ENCODE measurements around the gene ANKRD12.

Gene ANKRD12

DNA sequence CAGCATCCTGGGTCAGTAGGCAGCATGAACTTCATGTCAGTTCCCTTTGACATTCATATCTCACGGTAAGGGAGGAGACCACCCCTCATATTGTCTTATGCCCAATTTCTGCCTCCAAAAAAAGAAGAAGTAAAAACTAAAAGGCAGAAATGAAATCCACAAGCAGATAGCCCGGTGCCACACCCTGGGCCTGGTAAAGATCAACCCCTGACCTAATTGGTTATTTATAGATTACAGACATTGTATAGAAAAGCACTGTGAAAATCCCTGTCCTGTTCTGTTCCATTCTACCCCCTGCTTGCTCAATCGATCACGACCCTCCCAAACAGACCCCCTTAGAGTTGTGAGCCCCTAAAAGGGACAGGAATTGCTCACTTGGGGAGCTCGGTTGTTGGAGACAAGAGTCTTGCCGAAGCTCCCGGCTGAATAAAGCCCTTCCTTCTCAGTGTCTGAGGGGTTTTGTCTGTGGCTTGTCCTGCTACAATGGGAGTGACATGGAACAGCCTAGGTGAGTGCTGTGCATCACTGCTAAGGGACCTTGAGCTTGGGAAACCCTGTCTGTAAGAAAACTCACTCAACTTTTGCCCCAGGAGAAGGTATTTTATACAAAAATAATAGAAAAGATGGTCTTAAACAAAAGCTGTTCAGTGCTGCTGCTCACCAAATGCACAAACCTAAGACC is 23.0 kb upstream of the ANKRD12 start:
- TF ChIP-seq, protein P1, sequence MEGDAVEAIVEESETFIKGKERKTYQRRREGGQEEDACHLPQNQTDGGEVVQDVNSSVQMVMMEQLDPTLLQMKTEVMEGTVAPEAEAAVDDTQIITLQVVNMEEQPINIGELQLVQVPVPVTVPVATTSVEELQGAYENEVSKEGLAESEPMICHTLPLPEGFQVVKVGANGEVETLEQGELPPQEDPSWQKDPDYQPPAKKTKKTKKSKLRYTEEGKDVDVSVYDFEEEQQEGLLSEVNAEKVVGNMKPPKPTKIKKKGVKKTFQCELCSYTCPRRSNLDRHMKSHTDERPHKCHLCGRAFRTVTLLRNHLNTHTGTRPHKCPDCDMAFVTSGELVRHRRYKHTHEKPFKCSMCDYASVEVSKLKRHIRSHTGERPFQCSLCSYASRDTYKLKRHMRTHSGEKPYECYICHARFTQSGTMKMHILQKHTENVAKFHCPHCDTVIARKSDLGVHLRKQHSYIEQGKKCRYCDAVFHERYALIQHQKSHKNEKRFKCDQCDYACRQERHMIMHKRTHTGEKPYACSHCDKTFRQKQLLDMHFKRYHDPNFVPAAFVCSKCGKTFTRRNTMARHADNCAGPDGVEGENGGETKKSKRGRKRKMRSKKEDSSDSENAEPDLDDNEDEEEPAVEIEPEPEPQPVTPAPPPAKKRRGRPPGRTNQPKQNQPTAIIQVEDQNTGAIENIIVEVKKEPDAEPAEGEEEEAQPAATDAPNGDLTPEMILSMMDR (IDR thresholded peaks at IDR 0.05): no peak

DNA sequence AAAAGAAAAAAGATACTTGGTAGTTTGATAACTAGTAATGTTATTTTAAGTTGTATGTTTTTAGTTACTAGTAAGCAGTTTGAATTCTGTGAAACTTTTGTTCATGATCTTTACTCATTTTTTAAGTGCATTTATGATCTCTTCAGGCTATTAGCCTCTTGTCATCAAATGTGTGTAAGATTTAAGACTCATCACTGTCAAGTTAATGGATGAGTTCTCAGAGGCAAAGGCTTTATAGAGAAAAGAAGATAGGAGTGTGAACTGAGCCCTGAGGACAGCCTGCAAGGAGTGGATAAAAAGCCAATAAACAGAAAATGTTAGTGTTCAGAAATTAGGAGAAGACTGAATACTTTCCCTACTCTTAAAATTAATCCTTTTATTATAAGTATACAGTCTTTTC is 20.6 kb upstream of the ANKRD12 start:
- TF ChIP-seq, protein P1 (IDR thresholded peaks at IDR 0.05): no peak

DNA sequence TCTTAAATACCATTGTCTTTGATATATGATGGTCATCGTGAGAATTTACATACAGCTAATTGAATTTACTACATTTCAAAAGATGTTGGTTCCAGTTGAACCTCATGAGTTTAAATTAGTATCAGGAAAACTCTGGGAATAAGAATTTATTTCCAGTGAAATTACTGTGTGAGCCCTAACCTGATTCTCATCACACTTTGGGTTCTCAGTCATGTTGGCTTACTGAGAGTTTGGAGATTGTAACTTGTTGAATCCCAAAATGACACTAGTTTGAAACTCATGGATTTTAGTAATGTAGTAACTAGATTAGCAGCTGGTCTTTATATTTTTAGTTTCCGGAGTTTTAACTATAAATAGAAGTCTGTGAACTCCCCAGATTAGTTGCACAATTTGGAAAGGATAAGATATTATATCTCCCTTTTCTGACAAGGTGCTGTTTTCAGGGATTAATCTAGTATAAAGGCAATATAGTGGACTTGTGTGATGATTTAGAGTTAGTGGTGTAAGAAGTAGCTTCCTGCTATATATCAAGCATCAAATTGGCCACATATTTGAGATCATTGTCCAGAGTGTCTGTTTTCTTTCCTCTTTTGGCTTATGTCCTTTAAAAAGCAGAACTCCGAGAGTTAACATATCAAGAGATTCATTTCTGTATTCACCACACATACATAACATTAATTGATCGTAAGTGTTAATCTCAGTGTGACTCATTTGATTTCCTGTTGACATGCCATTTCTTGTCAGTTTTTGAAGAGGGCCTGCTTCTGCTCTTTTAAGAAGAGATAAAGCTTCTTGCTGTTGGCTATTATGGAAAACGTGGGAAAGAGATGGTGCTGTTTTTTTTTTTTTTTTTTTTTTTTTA is 18.4 kb upstream of the ANKRD12 start:
- TF ChIP-seq, protein P1 (IDR thresholded peaks at IDR 0.05): no peak

DNA sequence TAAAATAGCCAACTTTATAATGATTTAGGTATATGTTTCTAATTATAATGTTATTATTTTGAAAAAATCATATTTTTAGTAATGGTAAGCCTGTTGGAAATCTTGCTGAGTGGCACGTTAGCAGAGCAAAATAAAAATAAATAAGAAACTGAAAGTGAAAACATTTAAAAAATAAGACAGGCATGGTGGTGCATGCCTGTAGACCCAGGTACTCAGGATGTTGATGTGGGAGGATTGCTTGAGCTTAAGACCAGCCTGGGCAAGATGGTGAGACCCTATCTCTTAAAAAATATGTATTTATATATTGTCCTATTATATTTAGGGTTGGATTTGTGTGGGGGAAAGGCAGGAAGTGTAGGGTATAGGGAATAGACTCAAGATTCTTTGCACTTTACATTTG is 15.8 kb upstream of the ANKRD12 start:
- TF ChIP-seq, protein P1 (IDR thresholded peaks at IDR 0.05): no peak

DNA sequence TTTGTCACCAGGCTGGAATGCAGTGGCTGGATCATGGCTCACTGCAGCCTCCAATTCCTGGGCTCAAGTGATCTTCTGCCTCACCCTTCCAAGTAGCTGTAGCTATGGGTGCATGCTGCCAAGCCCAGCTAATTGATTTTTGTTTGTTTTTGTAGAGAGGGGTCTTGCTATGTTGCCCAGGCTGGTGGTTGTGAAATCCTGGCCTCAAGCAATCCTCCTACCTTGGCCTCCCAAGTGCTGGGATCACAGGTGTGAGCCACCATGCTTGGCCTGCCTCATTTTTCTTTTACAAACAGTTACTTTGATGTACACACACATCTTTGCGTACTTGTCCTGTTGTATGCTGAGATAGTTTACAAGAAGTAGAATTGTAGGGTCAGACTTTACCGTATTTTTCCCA is 13.1 kb upstream of the ANKRD12 start:
- TF ChIP-seq, protein P1 (IDR thresholded peaks at IDR 0.05): no peak

DNA sequence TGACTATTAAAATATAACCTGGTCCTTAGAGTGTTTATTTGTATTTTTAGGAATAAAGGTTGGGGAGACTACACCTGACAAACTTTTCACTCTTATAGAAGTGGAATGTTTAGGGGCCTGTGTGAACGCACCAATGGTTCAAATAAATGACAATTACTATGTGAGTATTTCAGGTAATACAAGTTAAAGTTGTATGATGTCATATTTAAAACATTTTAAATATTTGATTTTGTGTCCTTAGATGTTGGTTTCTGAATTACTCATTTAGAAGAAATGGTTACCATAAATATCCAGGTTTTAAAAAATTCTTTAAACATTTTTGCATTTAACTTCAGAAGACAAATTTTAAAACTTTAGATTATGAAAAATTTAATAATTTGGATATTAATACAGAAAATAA is 11.8 kb upstream of the ANKRD12 start:
- TF ChIP-seq, protein P1 (IDR thresholded peaks at IDR 0.05): no peak

DNA sequence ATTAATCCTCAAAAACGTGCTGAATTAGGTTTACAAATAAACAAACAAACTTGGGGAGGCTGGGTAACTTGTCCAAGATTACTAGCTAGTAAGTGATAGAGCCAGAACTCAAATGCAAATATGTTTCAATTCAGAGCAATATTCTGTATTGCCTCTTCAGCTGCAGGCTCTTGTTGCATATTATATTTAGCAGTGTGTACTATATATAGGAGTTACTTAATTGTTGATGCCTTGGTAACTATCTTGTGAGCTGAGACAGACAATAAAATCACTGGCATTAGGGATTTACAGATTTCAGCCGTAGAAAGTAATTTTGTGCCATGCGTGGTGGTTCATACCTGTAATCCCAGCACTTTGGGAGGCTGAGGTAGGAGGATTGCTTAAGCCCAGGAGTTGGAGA is 10.2 kb upstream of the ANKRD12 start:
- TF ChIP-seq, protein P1 (IDR thresholded peaks at IDR 0.05): no peak

All from LNCAP (cell line).